NT2/D1 (cell line): ENCODE results near the gene PERCC1.

Experiments
- DNase-seq: peaks from one replicate; pipeline ENCODE4 v3.0.0-alpha.2; 2011; ENCODE audit warnings: low read depth, low spot score
- H3K27me3 ChIP-seq: 2 replicates; pipeline ENCODE4 v1.6.0; 2011; ENCODE audit warnings: mild to moderate bottlenecking; ENCODE audit not compliant: insufficient read length, insufficient read depth
- H3K36me3 ChIP-seq: 2 replicates; pipeline ENCODE4 v1.6.1; 2011; ENCODE audit warnings: mild to moderate bottlenecking, low read length, mixed read lengths; ENCODE audit not compliant: insufficient read depth, insufficient read length
- H3K4me1 ChIP-seq: 2 replicates; pipeline ENCODE4 v1.5.1; 2011; ENCODE audit not compliant: insufficient read depth, insufficient read length
- H3K4me3 ChIP-seq: 2 replicates; pipeline ENCODE4 v1.5.1; 2011; ENCODE audit warnings: low read depth; ENCODE audit not compliant: insufficient read length
- H3K9ac ChIP-seq: 2 replicates; pipeline ENCODE4 v1.6.0; 2011; ENCODE audit warnings: low read depth; ENCODE audit not compliant: insufficient read length
- H3K9me3 ChIP-seq: 2 replicates; pipeline ENCODE4 v1.5.1; 2011; ENCODE audit warnings: mild to moderate bottlenecking, low read length; ENCODE audit not compliant: insufficient read depth
- SUZ12 ChIP-seq: IDR thresholded peaks from 2 replicates; pipeline ENCODE4 v1.6.1; 2011; ENCODE audit not compliant: insufficient read length, insufficient read depth; ENCODE audit errors: extremely low read depth
- YY1 ChIP-seq: IDR thresholded peaks from 2 replicates; pipeline ENCODE4 v1.6.1; 2011; ENCODE audit not compliant: insufficient read length, insufficient read depth
- ZNF274 ChIP-seq: IDR thresholded peaks from 2 replicates; pipeline ENCODE4 v1.6.1; 2011; ENCODE audit warnings: mild to moderate bottlenecking, low read depth, low read length

The PERCC1 gene

DNA sequence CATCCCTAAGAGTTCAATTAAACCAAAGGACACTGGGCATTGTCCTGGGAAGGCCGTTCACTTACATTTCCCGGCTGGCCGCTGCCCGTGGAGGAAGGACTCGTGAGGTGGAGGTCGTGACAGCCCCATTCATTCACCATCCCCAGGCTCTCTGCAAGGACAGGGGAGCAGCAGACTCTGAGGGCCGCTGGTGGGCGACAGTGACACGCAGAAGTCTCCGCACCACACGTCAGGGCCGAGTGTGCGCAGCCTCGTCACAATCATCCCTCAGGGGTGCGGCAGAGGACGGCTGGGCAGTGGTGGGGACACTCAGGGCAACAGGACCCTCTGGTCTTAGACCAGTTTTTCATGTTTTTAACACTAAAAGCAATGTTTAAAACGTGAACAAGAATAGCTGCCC is 38.1 kb upstream of the PERCC1 start:
- TF ChIP-seq ZNF274 (no peak), YY1 (no peak), SUZ12 (no peak)
- H3K4me1 ChIP-seq, result no peaks in the 10 kb centered on the region
- H3K4me3 ChIP-seq, result no peak overlapping the region
- DNase-seq, result no peak
- no peak overlapping the region for H3K9ac ChIP-seq
- H3K9me3 ChIP-seq, result no peaks in the 10 kb centered on the region
- peaks cover 18% of the 10 kb centered on the region for H3K36me3 ChIP-seq
- H3K27me3 ChIP-seq, result no peaks in the 10 kb centered on the region

DNA sequence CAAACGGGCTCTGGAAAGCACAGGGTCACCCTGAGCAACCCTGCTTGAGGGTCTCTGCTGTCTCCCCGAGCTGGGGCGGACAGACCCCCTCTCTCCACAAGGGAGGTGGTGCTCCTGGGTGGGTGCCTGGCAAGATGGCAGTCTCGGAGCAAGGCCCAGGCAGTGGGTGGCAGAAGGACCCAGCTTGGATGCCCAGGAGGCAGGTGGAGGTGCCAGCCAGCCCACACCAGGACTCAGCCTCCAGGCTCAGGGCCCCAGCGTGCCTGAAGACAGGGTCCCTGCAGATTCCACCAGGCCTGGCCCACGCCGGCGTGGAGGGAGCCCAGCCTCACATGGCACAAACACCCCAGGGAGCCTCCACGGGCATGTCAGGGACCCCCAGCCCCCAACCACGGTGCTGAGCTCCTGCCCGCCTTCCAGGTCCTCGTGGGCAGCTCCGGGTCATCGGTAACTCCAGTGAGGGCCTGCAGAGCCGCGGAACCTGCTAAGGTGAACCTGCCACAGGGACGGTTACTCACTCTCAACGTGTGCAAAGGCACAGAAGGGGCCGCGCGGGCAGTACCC is 37.2 kb upstream of the PERCC1 start:
- DNase-seq, result no peak
- Histone ChIP-seq H3K27me3 (no peaks in the 10 kb centered on the region), H3K4me3 (no peak overlapping the region), H3K4me1 (no peaks in the 10 kb centered on the region), H3K9me3 (no peaks in the 10 kb centered on the region), H3K36me3 (peaks cover 18% of the 10 kb centered on the region), H3K9ac (no peak overlapping the region)
- TF ChIP-seq ZNF274, result no peak
- no peak for TF ChIP-seq SUZ12
- no peak for TF ChIP-seq YY1

DNA sequence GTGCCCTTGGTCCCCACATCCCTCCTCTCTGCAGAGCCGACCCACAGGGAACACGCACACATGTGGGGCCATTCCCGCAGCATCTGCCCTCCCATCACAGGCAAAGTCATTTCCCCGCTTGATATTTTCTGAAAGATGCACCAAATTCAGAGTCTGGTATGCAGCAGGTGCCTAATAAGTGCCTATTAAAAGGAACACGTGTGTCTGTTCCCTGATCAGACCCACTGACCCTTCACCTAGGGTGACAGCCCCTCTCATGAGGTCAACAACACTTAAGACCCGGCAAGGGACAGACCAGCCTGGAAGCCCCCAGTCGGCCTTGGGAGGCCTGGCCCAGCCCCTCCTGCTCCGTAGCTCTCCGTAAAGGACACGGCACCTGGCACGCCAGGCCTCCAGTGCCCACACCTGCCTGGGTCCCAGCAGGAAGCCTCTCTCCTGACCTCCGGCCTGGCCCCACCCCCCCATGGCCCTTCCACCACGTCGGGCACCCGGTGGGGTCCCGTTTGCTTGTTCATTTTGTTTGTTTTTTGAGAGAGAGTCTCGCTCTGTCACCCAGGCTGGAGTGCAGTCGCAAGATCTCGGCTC is 36.4 kb upstream of the PERCC1 start:
- no peak for DNase-seq
- Histone ChIP-seq H3K9me3 (no peaks in the 10 kb centered on the region), H3K4me1 (no peaks in the 10 kb centered on the region), H3K4me3 (no peak overlapping the region), H3K27me3 (no peaks in the 10 kb centered on the region), H3K36me3 (peaks cover 22% of the 10 kb centered on the region), H3K9ac (no peak overlapping the region)
- TF ChIP-seq SUZ12, result no peak
- no peak for TF ChIP-seq ZNF274
- TF ChIP-seq YY1, result no peak

DNA sequence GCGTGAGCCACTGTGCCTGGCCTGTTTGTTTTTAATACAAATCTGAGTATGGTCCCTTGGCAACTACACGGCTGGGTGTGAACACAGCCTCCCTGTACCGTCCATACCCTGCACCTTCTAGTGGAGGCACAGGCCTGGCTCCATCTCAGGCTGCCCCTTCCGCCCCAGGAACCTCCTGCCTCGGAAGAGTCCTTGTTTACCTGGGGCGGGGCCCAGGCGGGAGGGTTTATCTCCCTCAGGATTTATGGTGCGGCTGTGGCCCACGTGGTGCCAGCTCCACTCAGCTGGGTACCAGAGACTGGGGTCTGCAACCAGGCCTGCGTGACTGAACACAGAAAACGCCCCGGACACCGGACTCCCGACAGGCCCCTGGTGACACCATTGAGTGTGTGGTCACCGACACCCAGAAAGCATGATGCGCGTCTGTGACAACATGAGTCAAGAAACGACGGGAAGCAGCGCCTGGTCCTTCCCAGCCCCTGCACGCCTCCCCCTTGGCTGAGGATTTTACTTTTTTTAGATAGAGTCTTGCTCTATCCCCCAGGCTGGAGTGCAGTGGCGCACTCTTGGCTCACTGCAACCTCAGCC is 35.3 kb upstream of the PERCC1 start:
- Histone ChIP-seq H3K36me3 (peaks cover 23% of the 10 kb centered on the region), H3K27me3 (no peaks in the 10 kb centered on the region), H3K9ac (peak overlapping the region; percentile 32), H3K4me3 (no peak overlapping the region), H3K4me1 (no peaks in the 10 kb centered on the region), H3K9me3 (no peaks in the 10 kb centered on the region)
- TF ChIP-seq YY1 (no peak), SUZ12 (no peak), ZNF274 (no peak)
- no peak for DNase-seq

DNA sequence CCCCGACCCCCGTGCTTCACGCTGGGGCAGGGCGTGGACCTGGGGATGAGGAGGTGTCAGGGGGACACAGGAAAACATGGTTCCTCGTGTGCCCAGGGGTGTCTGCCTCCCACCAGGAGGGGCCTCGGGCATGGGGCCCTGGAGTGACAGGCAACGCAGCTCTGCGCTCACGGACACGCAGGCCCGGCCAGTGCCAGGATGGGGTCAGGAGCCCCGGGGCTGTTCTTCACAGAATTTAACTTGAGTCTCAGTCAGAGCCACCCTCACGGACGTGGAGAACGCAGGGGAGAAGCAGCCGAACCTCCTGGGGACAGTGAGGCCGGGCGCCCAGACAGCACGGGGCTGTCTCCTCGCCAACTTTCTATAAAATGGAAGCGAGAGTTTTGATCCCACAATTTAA is 33.1 kb upstream of the PERCC1 start:
- Histone ChIP-seq H3K9me3 (no peaks in the 10 kb centered on the region), H3K4me1 (no peaks in the 10 kb centered on the region), H3K4me3 (no peak overlapping the region), H3K9ac (no peak overlapping the region), H3K36me3 (peaks cover 35% of the 10 kb centered on the region), H3K27me3 (no peaks in the 10 kb centered on the region)
- TF ChIP-seq SUZ12, result no peak
- no peak for DNase-seq

DNA sequence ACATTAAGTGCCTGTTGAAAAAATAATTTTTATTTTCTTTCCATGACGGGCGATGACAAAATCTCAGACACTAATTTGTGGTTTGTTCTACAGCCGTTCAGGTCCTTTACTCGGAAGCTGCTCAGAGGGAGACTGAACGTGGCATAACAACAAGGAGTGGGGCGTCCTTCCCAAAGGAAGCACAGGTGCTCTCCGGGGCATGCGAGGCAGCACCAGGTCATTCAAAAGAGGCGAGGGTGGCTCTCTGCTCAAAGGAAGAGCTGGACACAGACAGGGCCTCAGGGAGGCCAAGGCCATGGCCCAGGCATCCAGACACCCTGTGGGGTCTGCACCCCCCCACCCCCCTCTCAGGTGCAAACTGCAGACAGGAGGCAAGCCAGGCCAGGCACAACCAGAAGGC is 32.5 kb upstream of the PERCC1 start:
- Histone ChIP-seq H3K9ac (no peak overlapping the region), H3K9me3 (no peaks in the 10 kb centered on the region), H3K4me3 (no peak overlapping the region), H3K27me3 (no peaks in the 10 kb centered on the region), H3K36me3 (peaks cover 35% of the 10 kb centered on the region), H3K4me1 (no peaks in the 10 kb centered on the region)
- no peak for DNase-seq
- TF ChIP-seq SUZ12 (no peak), ZNF274 (no peak), YY1 (no peak)

DNA sequence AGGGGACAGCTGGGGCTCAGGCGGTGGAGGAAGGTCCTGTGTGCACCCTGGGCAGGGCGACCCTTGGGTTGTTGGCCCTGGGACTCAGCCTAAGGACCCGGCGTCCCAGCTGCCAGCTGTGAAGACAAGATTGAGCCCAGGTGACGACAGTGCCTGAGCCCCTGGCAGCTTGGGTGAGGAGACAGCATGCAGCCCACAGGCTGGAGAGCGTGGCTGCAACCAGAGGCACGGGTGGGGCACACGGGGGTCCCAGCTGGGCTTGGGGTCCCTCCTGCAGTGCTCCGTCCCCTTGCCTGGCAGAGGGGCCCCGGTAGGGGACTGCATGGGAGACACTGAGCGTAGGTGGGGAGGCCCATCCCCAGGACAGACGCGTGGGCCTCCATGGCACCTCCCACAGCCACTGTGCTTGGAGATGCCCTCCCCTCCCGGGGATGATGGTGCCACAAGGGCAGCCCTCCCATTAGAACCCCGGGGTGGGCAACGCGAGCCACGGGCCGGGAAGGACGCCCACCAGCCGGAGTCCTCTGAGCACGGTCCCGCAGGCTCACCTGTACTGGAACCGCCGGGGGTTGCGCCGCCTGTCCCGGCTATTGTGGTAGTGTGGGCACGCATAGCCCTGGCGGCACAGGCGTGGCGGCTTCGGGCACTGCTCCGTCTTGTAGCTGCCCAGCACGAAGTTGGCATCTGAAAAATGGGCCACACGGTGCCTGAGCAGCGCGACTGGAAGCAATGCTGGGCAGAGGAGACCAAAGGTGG is 31.9 kb upstream of the PERCC1 start:
- Histone ChIP-seq H3K4me3 (no peak overlapping the region), H3K4me1 (no peaks in the 10 kb centered on the region), H3K36me3 (peaks cover 32% of the 10 kb centered on the region), H3K27me3 (no peaks in the 10 kb centered on the region), H3K9ac (no peak overlapping the region), H3K9me3 (no peaks in the 10 kb centered on the region)
- DNase-seq, result no peak
- TF ChIP-seq YY1, result no peak
- TF ChIP-seq ZNF274, result no peak
